ENCODE results near the gene SPINT3. TPM values are rescaled to one million over a fixed set of nuclear protein-coding genes. Genes with fewer than 3 reads are reported as not detected.

SPINT3 gene
- total and polyA plus RNA-seq, 2 of the 8 experiments (the other 6 are each of a cell fraction or from before 2014, with no cell fraction given), result not detected

GRCh38 chr20:45550765-45551164 is 35.3 kb upstream of the SPINT3 start:
- POLR2A ChIA-PET (ENCODE audit: partially characterized antibody), result no interaction called here
- Histone ChIP-seq H3K36me3 (ENCODE audit: control insufficient read depth in 2 of 4, insufficient read depth in 4 of 4, low read length in 3 of 4) (no peaks in the 10 kb centered on the region), H2AK5ac (ENCODE audit: low read depth, low read length) (no peak overlapping the region), H4K8ac (ENCODE audit: extremely low read depth, insufficient read depth, low read length) (no peak overlapping the region), H3K14ac (ENCODE audit: insufficient read length) (no peak overlapping the region), H2BK120ac (replicated peaks; ENCODE audit: low read depth, low read length) (no peak overlapping the region), H3K4me3 (ENCODE audit: extremely low read depth in 1 of 4, insufficient read depth in 2 of 4, low read depth in 3 of 4, low read length in 4 of 4) (no peak overlapping the region), H2BK20ac (ENCODE audit: low read length) (no peak overlapping the region), H4K5ac (ENCODE audit: insufficient read length, low read depth, low read length) (no peak overlapping the region), H4K20me1 (replicated peaks in 1 of 2; ENCODE audit: control insufficient read depth in 1 of 2, insufficient read depth in 2 of 2, low read length in 2 of 2) (no peaks in the 10 kb centered on the region), H3K23ac (ENCODE audit: insufficient read length) (no peak overlapping the region), H3K79me1 (ENCODE audit: low read depth, low read length) (no peaks in the 10 kb centered on the region), H2BK12ac (ENCODE audit: low read depth, low read length) (no peak overlapping the region), H3K27ac (ENCODE audit: low read depth, low read length) (no peak overlapping the region), H3K27me3 (replicated peaks in 1 of 4; ENCODE audit: control insufficient read depth in 3 of 4, extremely low read depth in 1 of 4, insufficient read depth in 3 of 4, low read length in 3 of 4) (no peaks in the 10 kb centered on the region), H3K4me1 (replicated peaks in 1 of 4; ENCODE audit: control insufficient read depth in 3 of 4, insufficient read depth in 4 of 4, low read length in 3 of 4) (peaks cover 0 to 3% (median 0%) of the 10 kb centered on the region in 4 experiments; a peak in 1 of 7 replicates), H3K23me2 (ENCODE audit: low read depth, low read length) (peaks cover 4% of the 10 kb centered on the region; the same call in 1 of the 2 replicates), H3K4ac (replicated peaks; ENCODE audit: insufficient read length, low read depth, low read length) (no peak overlapping the region), H3K79me2 (ENCODE audit: control insufficient read depth in 1 of 2, insufficient read depth in 2 of 2, low read length in 2 of 2) (no peaks in the 10 kb centered on the region), H2BK15ac (ENCODE audit: low read length) (no peak overlapping the region), H3K56ac (replicated peaks; ENCODE audit: insufficient read length, low read depth, low read length) (no peak overlapping the region), H3K4me2 (ENCODE audit: insufficient read depth in 1 of 2, low read depth in 2 of 2, low read length in 2 of 2) (no peak overlapping the region), H3K18ac (ENCODE audit: extremely low read depth, low read length) (no peak overlapping the region), H4K91ac (replicated peaks; ENCODE audit: insufficient read length, low read length) (no peak overlapping the region), H3K9ac (replicated peaks in 1 of 4; ENCODE audit: extremely low read depth in 1 of 4, low read depth in 3 of 4, low read length in 3 of 4) (no peak overlapping the region), H3K9me3 (ENCODE audit: insufficient read depth in 2 of 2, low read depth in 1 of 2, low read length in 1 of 2) (no peaks in the 10 kb centered on the region; a peak in 2 of 4 replicates), H2AFZ (ENCODE audit: low read length) (no peak overlapping the region), H2BK5ac (ENCODE audit: low read depth, low read length) (no peak overlapping the region)
- no peak for DNase-seq (ENCODE audit: low read depth in 1 of 2, low spot score in 2 of 2)
- CTCF ChIA-PET (ENCODE audit: partially characterized antibody), result interaction anchor here (1.5 to 6.2 kb wide), 4 partner anchors 12 to 248 kb away, joined by 3 to 73 read pairs (median 6); no protein-coding TSS in a partner anchor
- no peak for FAIRE-seq
- TF ChIP-seq TAF7 (optimal IDR thresholded peaks at IDR 0.05; ENCODE audit: borderline replicate concordance, low read depth, low read length), result no peak
- no peak for TF ChIP-seq HDAC6 (IDR thresholded peaks at IDR 0.05; ENCODE audit: low read depth, low read length)
- TF ChIP-seq EZH2 (IDR thresholded peaks at IDR 0.05; ENCODE audit: low read depth, low read length, severe bottlenecking), result no peak
- no peak for TF ChIP-seq RBBP5 (IDR thresholded peaks at IDR 0.05; ENCODE audit: borderline replicate concordance, low read depth, low read length)
- no peak for TF ChIP-seq MAFK (IDR thresholded peaks at IDR 0.05; ENCODE audit: low read depth, low read length)
- no peak for TF ChIP-seq CBX5 (IDR thresholded peaks at IDR 0.05; ENCODE audit: low read depth, low read length)
- TF ChIP-seq SP2 (IDR thresholded peaks at IDR 0.05; ENCODE audit: low read length), result no peak
- no peak for TF ChIP-seq KDM4A (IDR thresholded peaks at IDR 0.05; ENCODE audit: low read depth, low read length, severe bottlenecking)
- no peak for TF ChIP-seq CREB1 (IDR thresholded peaks at IDR 0.05)
- TF ChIP-seq KDM5A (IDR thresholded peaks at IDR 0.05; ENCODE audit: low read length), result no peak
